HepG2 (cell line): ENCODE measurements around the gene SERTAD3.

Experiments used
- ESRRA ChIP-seq: sonication (generic); formaldehyde crosslinking; IDR thresholded peaks from 2 replicates; pipeline ENCODE4 v1.5.1; 2020; ENCODE audit warnings: mild to moderate bottlenecking, low read depth, missing genetic modification reagents
- FOXK2 ChIP-seq: fragments of 450-650 bp; IDR thresholded peaks from 2 replicates; pipeline ENCODE4 v1.6.1; 2016
- THAP7 ChIP-seq: sonication (generic); formaldehyde crosslinking; IDR thresholded peaks from 2 replicates; pipeline ENCODE4 v1.8.1; 2023; ENCODE audit warnings: mild to moderate bottlenecking, missing genetic modification reagents
- ZSCAN20 ChIP-seq: sonication (generic); formaldehyde crosslinking; IDR thresholded peaks from 2 replicates; pipeline ENCODE4 v1.4.0; 2020; ENCODE audit warnings: missing genetic modification reagents, mild to moderate bottlenecking, borderline replicate concordance
- ZSCAN22 ChIP-seq: sonication (generic); formaldehyde crosslinking; IDR thresholded peaks from 2 replicates; pipeline ENCODE4 v1.4.0; 2020; ENCODE audit warnings: mild to moderate bottlenecking, missing genetic modification reagents
- TF ChIP-seq, protein P1 (sequence below): sonication (generic); formaldehyde crosslinking; IDR thresholded peaks from 2 replicates; pipeline ENCODE4 v1.5.0; 2020; ENCODE audit warnings: mild to moderate bottlenecking, missing genetic modification reagents, moderate library complexity

DNA sequence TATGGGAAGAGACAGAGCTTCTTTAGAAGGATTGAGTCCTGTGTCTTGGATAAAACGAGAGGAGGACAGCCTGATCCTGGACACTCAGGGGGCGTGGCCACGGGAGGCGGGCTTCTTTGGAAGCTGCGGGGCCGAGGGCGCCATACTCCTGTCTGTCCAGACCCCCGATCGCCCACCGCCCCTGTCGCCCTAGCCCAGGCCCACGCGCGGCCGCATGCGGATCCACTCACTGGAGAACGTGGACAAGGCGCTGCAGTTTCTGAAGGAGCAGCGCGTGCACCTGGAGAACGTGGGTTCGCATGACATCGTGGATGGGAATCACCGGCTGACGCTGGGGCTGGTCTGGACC lies 45.7 kb upstream of the SERTAD3 start:
- no peak for TF ChIP-seq ZSCAN22
- TF ChIP-seq, protein P1, sequence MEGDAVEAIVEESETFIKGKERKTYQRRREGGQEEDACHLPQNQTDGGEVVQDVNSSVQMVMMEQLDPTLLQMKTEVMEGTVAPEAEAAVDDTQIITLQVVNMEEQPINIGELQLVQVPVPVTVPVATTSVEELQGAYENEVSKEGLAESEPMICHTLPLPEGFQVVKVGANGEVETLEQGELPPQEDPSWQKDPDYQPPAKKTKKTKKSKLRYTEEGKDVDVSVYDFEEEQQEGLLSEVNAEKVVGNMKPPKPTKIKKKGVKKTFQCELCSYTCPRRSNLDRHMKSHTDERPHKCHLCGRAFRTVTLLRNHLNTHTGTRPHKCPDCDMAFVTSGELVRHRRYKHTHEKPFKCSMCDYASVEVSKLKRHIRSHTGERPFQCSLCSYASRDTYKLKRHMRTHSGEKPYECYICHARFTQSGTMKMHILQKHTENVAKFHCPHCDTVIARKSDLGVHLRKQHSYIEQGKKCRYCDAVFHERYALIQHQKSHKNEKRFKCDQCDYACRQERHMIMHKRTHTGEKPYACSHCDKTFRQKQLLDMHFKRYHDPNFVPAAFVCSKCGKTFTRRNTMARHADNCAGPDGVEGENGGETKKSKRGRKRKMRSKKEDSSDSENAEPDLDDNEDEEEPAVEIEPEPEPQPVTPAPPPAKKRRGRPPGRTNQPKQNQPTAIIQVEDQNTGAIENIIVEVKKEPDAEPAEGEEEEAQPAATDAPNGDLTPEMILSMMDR (CRISPR knock-in tag), result no peak
- TF ChIP-seq ESRRA (CRISPR knock-in tag), result no peak
- no peak for TF ChIP-seq THAP7 (CRISPR knock-in tag)
- TF ChIP-seq FOXK2, result no peak
- TF ChIP-seq ZSCAN20, result no peak
